MCF 10A (cell line): ENCODE data around the gene SAPCD1. TPM values are rescaled to one million over a fixed set of nuclear protein-coding genes. Genes with fewer than 3 reads are reported as not detected.
A peak's percentile ranks its signal among the peaks of the same experiment; 100 is the strongest.
"Not testable (repeated sequence)": the region's sequence is repeated elsewhere in the genome, so short reads cannot be mapped to it uniquely, and the experiment has no call there.

Experiments used
- BruUV-seq: library from RNA; stranded (reverse); fragments of 400-500 nt; replicated peaks from 2 replicates; lab custom pipeline; 2021; lab: Mats Ljungman, UMichigan
- CTCF ChIA-PET: fragments of 300-600 bp; sonication (Branson Sonifier 250); formaldehyde crosslinking; extraction: SDS; loops from one replicate; lab custom pipeline; 2021; ENCODE audit warnings: antibody characterized with exemption, inconsistent platforms; lab: Yijun Ruan, JAX
- POLR2A ChIA-PET: fragments of 300-600, 350-650 bp; sonication (Branson Sonifier 250); formaldehyde crosslinking; extraction: SDS; loops from one replicate; lab custom pipeline; 2020; ENCODE audit warnings: antibody characterized with exemption, inconsistent platforms; lab: Yijun Ruan, JAX
- DNase-seq: peaks from one replicate; pipeline ENCODE4 v3.0.0-alpha.2; 2018; ENCODE audit not compliant: unreplicated experiment
- H3K27ac Mint-ChIP-seq: one replicate; pipeline ENCODE4 v1.8.0; 2022; ENCODE audit warnings: mild to moderate bottlenecking, low read depth, mixed read lengths; ENCODE audit not compliant: unreplicated experiment
- H3K27me3 Mint-ChIP-seq: one replicate; pipeline ENCODE4 v1.8.0; 2022; ENCODE audit warnings: mixed read lengths; ENCODE audit not compliant: insufficient read depth, unreplicated experiment
- H3K36me3 Mint-ChIP-seq: one replicate; pipeline ENCODE4 v1.8.0; 2022; ENCODE audit warnings: mild to moderate bottlenecking, moderate library complexity, mixed read lengths; ENCODE audit not compliant: insufficient read depth, unreplicated experiment
- H3K4me1 Mint-ChIP-seq: one replicate; pipeline ENCODE4 v1.8.0; 2022; ENCODE audit warnings: mixed read lengths; ENCODE audit not compliant: insufficient read depth, unreplicated experiment
- H3K4me3 Mint-ChIP-seq: one replicate; pipeline ENCODE4 v1.8.0; 2022; ENCODE audit warnings: mild to moderate bottlenecking, moderate library complexity, mixed read lengths; ENCODE audit not compliant: unreplicated experiment
- H3K9me3 Mint-ChIP-seq: one replicate; pipeline ENCODE4 v1.8.0; 2022; ENCODE audit warnings: mixed read lengths; ENCODE audit not compliant: unreplicated experiment
- intact Hi-C: fragments of 100-400 bp; cut with micrococcal nuclease; formaldehyde crosslinking; loops from 2 replicates; pipeline ENCODE4 v1.14.1; 2022
- total RNA-seq: library from RNA; stranded (reverse); gene quantifications from 2 replicates; pipeline ENCODE4 v1.2.3, GENCODE V29; 2022
- TF ChIP-seq, protein P1 (sequence below): fragments of 200-600 bp; IDR thresholded peaks from one replicate; pipeline ENCODE4 v1.8.0; 2022; ENCODE audit warnings: antibody characterized with exemption, mild to moderate bottlenecking; ENCODE audit not compliant: unreplicated experiment

Gene SAPCD1
- total RNA-seq, 1 experiment from 2014 or later = 5.1 TPM

DNA sequence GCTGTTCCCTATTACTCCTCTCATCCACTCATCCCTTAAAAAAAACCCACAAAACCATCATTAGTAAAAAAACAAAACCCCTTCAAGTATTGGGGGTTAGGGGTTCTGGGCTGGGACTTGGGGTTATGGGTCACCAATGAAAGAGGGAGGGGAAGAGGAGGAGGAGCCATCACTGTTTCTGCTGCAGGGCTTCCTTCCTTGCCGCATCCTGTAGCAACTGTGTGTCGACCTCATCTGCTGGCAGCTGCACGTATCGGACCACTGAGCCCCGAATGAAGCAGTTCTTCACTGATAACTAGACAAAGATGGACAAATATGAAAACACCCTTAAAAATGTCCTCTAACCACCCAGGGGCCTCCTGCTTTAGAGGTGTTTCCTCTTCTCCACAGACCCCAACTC is 35.1 kb downstream of the SAPCD1 start:
- Mint-ChIP-seq H3K4me1 (peaks cover 10% of the 10 kb centered on the region), H3K36me3 (peaks cover 56% of the 10 kb centered on the region), H3K27me3 (no peaks in the 10 kb centered on the region), H3K27ac (no peak overlapping the region), H3K9me3 (no peaks in the 10 kb centered on the region), H3K4me3 (no peak overlapping the region)
- POLR2A ChIA-PET = interaction anchor here (1.6 to 2.7 kb wide), 2 partner anchors 9 to 29 kb away, joined by 7 to 15 read pairs; partner anchors contain the start of genes HSPA1B and LSM2
- no TSS peak for BruUV-seq
- TF ChIP-seq, protein P1, sequence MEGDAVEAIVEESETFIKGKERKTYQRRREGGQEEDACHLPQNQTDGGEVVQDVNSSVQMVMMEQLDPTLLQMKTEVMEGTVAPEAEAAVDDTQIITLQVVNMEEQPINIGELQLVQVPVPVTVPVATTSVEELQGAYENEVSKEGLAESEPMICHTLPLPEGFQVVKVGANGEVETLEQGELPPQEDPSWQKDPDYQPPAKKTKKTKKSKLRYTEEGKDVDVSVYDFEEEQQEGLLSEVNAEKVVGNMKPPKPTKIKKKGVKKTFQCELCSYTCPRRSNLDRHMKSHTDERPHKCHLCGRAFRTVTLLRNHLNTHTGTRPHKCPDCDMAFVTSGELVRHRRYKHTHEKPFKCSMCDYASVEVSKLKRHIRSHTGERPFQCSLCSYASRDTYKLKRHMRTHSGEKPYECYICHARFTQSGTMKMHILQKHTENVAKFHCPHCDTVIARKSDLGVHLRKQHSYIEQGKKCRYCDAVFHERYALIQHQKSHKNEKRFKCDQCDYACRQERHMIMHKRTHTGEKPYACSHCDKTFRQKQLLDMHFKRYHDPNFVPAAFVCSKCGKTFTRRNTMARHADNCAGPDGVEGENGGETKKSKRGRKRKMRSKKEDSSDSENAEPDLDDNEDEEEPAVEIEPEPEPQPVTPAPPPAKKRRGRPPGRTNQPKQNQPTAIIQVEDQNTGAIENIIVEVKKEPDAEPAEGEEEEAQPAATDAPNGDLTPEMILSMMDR = no peak
- CTCF ChIA-PET = interaction anchor here (2.2 to 2.8 kb wide), 2 partner anchors 9 to 16 kb away, joined by 6 to 22 read pairs; partner anchors contain the start of gene LSM2
- intact Hi-C loops = loop anchor here (2.0 kb wide), 1 partner anchor 17 kb away; the partner anchor contains the start of genes HSPA1A and HSPA1L
- DNase-seq = no peak

DNA sequence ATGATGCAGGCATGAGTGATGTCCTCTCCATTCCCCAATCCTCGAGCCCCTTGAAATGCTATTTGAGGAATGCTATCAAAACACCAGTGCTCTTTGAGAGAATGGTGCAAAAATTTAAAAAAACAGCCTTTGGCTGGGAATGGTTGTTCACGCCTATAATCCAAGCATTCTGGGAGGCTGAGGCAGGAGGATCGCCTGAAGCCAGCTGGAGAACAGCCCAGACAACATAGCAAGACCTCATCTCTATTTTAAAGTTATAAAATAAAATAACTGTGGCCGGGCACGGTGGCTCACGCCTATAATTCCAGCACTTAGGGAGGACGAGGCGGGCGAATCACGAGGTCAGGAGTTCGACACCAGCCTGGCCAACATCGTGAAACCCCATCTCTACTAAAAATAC is 37.3 kb downstream of the SAPCD1 start:
- TF ChIP-seq, protein P1 = no peak
- no TSS peak for BruUV-seq
- no peak for DNase-seq
- Mint-ChIP-seq H3K27me3 (no peaks in the 10 kb centered on the region), H3K9me3 (no peaks in the 10 kb centered on the region), H3K36me3 (peaks cover 57% of the 10 kb centered on the region), H3K27ac (no peak overlapping the region), H3K4me1 (no peaks in the 10 kb centered on the region), H3K4me3 (no peak overlapping the region)
- ChIA-PET CTCF (interaction anchor here (0.6 kb wide), 2 partner anchors 244 to 303 kb away, joined by 3 read pairs; no protein-coding TSS in a partner anchor), POLR2A (interaction anchor here (0.9 to 2.7 kb wide), 5 partner anchors 16 to 27 kb away, joined by 3 to 15 read pairs (median 6); partner anchors contain the start of genes HSPA1A, HSPA1B and HSPA1L)
- intact Hi-C loops = no loop called here

DNA sequence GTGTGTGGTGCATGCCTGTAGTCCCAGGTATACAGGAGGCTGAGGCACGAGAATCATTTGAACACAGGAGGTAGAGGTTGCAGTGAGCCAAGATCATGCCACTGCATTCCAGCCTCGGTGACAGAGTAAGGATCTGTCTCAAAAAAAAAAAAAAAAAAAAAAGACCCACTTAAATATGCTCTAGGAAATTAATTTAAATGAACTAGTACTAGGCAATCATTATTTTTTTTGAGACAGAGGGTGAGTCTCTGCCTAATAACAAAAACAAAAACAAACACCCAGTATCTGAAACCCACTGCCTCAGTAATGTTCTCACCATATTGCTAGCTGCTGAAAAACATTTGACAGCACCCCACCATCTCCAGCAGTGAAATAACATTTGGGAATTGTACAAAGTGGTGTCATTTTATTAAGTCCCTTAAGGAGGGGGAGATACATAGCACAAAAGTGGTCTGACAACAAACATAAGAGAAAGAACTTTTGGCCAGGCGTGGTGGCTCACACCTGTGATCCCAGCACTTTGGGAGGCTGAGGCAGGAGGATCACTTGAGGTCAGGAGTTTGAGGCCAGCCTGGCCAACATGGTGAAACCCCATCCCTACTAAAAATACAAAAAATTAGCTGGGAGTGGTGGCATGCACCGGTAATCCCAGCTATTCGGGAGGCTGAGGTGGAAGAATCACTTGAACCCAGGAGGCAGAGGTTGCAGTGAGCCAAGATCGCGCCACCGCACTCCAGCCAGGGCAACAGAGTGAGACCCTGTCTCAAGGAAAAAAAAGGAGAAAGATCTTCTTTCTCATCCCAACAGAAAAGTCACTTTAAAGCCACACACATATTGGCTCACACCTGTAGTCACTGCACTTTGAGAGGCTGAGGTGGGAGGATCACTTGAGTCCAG is 38.8 kb downstream of the SAPCD1 start:
- H3K27ac Mint-ChIP-seq, H3K4me1 Mint-ChIP-seq, H3K4me3 Mint-ChIP-seq, H3K27me3 Mint-ChIP-seq, H3K9me3 Mint-ChIP-seq, BruUV-seq, intact Hi-C loops, DNase-seq: not testable (repeated sequence)
- H3K36me3 Mint-ChIP-seq = peaks cover 57% of the 10 kb centered on the region
- ChIA-PET CTCF (interaction anchor here (0.6 to 0.7 kb wide), 2 partner anchors 10 to 121 kb away, joined by 3 read pairs; no protein-coding TSS in a partner anchor), POLR2A (interaction anchor here (0.9 to 1.3 kb wide), 2 partner anchors 26 to 33 kb away, joined by 4 to 5 read pairs; partner anchors contain the start of gene HSPA1B)

DNA sequence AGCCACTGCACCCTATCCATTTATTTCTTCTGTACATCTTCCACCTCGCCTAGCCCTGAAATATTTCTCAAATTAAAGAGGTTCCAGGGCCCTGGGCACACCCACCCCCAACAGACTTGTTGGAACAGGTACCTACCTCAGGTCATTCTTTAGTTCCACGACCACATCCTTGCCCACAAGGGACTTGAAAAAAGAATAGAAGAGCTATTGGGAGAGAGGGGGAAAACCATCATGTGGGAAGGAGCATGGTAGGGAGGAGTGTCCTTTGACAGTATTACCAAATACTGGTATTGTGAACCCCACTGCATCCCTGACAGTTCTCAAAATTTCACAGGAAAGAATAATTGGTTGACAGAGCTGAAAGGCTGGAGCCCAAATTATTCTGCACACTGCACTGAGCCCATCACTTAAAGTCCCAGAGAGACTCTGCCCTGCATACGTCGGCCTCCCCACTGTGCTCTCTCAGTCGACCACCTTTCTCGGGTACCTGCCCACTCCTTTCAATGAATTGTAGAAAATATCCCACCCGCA is 43.5 kb downstream of the SAPCD1 start:
- Mint-ChIP-seq H3K4me3 (peak overlapping the region; percentile 82), H3K27ac (peak overlapping the region; percentile 84), H3K36me3 (peaks cover 25% of the 10 kb centered on the region), H3K4me1 (peaks cover 6% of the 10 kb centered on the region), H3K9me3 (no peaks in the 10 kb centered on the region), H3K27me3 (no peaks in the 10 kb centered on the region)
- TF ChIP-seq, protein P1 = no peak
- POLR2A ChIA-PET = interaction anchor here (0.7 to 4.3 kb wide), 21 partner anchors 8 to 154 kb away, joined by 3 to 69 read pairs (median 12); partner anchors contain the start of genes ABHD16A, BAG6, C6orf47 and CLIC1
- CTCF ChIA-PET = interaction anchor here (0.6 to 3.1 kb wide), 11 partner anchors 9 to 1344 kb away, joined by 3 to 22 read pairs (median 4); partner anchors contain the start of genes HSPA1A, HSPA1B, HSPA1L and VARS1
- peak; percentile 19 for DNase-seq
- BruUV-seq = TSS peak; percentile 49
- intact Hi-C loops = no loop called here
